ENCODE data around the gene PLPPR3.

The PLPPR3 gene

GRCh38 chr19:806815-807421, 14.8 kb downstream of the PLPPR3 start:
- Histone ChIP-seq H3K4me1 (ENCODE audit: insufficient read depth, poor library complexity, severe bottlenecking) (no peaks in the 10 kb centered on the region), H3K27ac (ENCODE audit: poor library complexity, severe bottlenecking) (no peak overlapping the region), H3K36me3 (ENCODE audit: low read depth) (peaks cover 94% of the 10 kb centered on the region), H3K9me3 (ENCODE audit: severe bottlenecking) (no peaks in the 10 kb centered on the region), H3K27me3 (ENCODE audit: insufficient read depth, poor library complexity, severe bottlenecking) (no peaks in the 10 kb centered on the region), H3K4me3 (ENCODE audit: severe bottlenecking) (no peak overlapping the region)
- ATAC-seq (ENCODE audit: low read depth) (no peak), DNase-seq (ENCODE audit: low spot score) (no peak)
- TF ChIP-seq, protein P1, sequence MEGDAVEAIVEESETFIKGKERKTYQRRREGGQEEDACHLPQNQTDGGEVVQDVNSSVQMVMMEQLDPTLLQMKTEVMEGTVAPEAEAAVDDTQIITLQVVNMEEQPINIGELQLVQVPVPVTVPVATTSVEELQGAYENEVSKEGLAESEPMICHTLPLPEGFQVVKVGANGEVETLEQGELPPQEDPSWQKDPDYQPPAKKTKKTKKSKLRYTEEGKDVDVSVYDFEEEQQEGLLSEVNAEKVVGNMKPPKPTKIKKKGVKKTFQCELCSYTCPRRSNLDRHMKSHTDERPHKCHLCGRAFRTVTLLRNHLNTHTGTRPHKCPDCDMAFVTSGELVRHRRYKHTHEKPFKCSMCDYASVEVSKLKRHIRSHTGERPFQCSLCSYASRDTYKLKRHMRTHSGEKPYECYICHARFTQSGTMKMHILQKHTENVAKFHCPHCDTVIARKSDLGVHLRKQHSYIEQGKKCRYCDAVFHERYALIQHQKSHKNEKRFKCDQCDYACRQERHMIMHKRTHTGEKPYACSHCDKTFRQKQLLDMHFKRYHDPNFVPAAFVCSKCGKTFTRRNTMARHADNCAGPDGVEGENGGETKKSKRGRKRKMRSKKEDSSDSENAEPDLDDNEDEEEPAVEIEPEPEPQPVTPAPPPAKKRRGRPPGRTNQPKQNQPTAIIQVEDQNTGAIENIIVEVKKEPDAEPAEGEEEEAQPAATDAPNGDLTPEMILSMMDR (IDR thresholded peaks at IDR 0.05; ENCODE audit: poor library complexity, severe bottlenecking): no peak

DNA sequence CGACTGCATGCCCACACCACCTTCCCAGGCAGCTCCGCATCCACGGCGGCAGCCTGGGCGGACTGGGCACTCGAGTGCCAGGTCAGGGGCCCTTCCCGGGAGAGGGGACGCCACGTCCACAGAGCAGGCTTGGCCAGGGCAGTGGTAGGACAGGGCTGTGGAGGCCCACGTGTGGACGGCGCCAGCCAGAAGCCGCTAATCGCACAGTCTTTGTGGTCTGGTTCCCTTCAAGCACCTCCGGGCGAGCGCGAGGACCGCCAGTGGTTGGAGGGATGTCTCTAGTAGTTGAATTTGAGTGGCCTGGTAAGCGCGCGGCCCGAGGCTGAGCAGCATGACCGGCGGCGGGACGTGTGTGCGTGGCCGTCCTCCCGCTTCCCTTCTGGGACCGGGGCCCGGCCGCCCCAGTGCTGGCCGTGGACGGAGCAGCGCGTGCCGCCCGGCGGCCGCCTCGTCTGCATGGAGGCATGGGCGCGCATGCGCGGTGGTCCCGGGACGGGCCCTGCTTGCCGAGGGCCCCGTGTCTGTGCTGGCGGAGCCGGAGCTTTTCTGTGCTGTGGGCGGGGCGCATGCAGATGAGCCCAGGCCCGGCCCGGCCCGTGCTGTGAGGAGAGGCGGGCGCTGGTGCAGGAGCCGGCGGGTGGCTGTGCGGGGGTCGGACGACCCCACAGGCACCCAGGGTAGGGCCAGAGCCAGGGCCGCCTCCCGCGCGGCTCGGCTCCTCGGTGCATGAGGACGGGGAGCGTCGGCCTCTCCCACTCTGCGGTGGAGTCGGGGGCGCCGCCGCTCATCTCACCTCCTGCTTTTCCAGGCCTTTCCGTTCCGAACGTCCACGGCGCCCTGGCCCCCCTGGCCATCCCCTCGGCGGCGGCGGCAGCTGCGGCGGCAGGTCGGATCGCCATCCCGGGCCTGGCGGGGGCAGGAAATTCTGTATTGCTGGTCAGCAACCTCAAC, 15.9 kb downstream of the PLPPR3 start:
- ATAC-seq (ENCODE audit: low read depth) (no peak), DNase-seq (ENCODE audit: low spot score) (no peak)
- H3K9me3 ChIP-seq (ENCODE audit: severe bottlenecking): no peaks in the 10 kb centered on the region
- H3K27me3 ChIP-seq (ENCODE audit: insufficient read depth, poor library complexity, severe bottlenecking): no peaks in the 10 kb centered on the region
- peaks cover 3% of the 10 kb centered on the region for H3K4me1 ChIP-seq (ENCODE audit: insufficient read depth, poor library complexity, severe bottlenecking)
- peaks cover 94% of the 10 kb centered on the region for H3K36me3 ChIP-seq (ENCODE audit: low read depth)
- no peak overlapping the region for H3K4me3 ChIP-seq (ENCODE audit: severe bottlenecking)
- H3K27ac ChIP-seq (ENCODE audit: poor library complexity, severe bottlenecking): no peak overlapping the region
- TF ChIP-seq, protein P1 (IDR thresholded peaks at IDR 0.05; ENCODE audit: poor library complexity, severe bottlenecking): no peak

DNA sequence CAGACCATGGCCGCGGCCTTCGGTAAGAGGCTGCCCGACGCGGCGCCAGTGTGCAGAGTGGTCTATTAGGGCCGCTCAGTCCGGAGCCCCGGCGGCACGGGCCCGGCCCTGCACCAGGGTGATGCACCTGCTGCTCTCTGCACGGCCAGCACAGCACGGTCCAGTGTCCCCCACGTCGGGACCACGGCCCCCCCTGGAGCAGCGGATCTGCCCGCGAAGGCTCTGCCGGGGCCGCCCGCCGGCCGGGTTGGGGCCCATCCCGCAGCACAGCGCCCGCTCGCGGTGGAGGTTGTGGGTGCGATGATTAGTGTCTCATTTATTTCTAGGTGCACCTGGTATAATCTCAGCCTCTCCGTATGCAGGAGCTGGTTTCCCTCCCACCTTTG, 16.6 kb downstream of the PLPPR3 start:
- TF ChIP-seq, protein P1 (IDR thresholded peaks at IDR 0.05; ENCODE audit: poor library complexity, severe bottlenecking): no peak
- peaks cover 9% of the 10 kb centered on the region for H3K4me1 ChIP-seq (ENCODE audit: insufficient read depth, poor library complexity, severe bottlenecking)
- H3K36me3 ChIP-seq (ENCODE audit: low read depth): peaks cover 94% of the 10 kb centered on the region
- H3K9me3 ChIP-seq (ENCODE audit: severe bottlenecking): no peaks in the 10 kb centered on the region
- no peaks in the 10 kb centered on the region for H3K27me3 ChIP-seq (ENCODE audit: insufficient read depth, poor library complexity, severe bottlenecking)
- no peak overlapping the region for H3K27ac ChIP-seq (ENCODE audit: poor library complexity, severe bottlenecking)
- no peak for ATAC-seq (ENCODE audit: low read depth)
- DNase-seq (ENCODE audit: low spot score): no peak
- no peak overlapping the region for H3K4me3 ChIP-seq (ENCODE audit: severe bottlenecking)

DNA sequence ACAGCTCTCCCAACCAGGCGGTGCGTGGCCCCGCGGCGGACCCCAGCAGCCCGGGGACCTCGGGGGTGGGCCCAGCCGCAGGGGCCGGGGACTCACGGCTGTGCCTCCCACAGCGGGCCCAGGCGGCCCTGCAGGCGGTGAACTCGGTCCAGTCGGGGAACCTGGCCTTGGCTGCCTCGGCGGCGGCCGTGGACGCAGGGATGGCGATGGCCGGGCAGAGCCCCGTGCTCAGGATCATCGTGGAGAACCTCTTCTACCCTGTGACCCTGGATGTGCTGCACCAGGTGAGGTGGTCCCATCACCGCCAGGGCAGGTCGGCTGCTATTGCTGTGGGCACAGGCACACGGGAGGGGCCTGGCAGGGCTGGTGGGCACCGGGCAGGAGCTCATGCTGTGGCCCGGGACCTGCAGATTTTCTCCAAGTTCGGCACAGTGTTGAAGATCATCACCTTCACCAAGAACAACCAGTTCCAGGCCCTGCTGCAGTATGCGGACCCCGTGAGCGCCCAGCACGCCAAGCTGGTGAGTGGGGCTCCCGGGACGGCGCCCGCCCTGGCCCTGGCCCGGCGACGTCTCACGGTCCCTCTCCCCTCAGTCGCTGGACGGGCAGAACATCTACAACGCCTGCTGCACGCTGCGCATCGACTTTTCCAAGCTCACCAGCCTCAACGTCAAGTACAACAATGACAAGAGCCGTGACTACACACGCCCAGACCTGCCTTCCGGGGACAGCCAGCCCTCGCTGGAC, 17.2 kb downstream of the PLPPR3 start:
- ATAC-seq (ENCODE audit: low read depth) (no peak), DNase-seq (ENCODE audit: low spot score) (no peak)
- peaks cover 9% of the 10 kb centered on the region for H3K4me1 ChIP-seq (ENCODE audit: insufficient read depth, poor library complexity, severe bottlenecking)
- H3K36me3 ChIP-seq (ENCODE audit: low read depth): peaks cover 94% of the 10 kb centered on the region
- TF ChIP-seq, protein P1 (IDR thresholded peaks at IDR 0.05; ENCODE audit: poor library complexity, severe bottlenecking): no peak
- no peak overlapping the region for H3K27ac ChIP-seq (ENCODE audit: poor library complexity, severe bottlenecking)
- no peaks in the 10 kb centered on the region for H3K27me3 ChIP-seq (ENCODE audit: insufficient read depth, poor library complexity, severe bottlenecking)
- no peak overlapping the region for H3K4me3 ChIP-seq (ENCODE audit: severe bottlenecking)
- no peaks in the 10 kb centered on the region for H3K9me3 ChIP-seq (ENCODE audit: severe bottlenecking)
